Large intestine (tissue), 3 donors: ENCODE data around the gene TTN. TPM values are rescaled to one million over a fixed set of nuclear protein-coding genes. Genes with fewer than 3 reads are reported as not detected.

ENCODE experiments used
- DNase-seq, 2 donors: peaks; one replicate each; pipeline versions ENCODE4 v3.0.0 to v3.0.0-alpha.2; 2013
- H3K27ac ChIP-seq: one replicate; pipeline ENCODE4 v1.5.1; 2013; ENCODE audit warnings: low read length
- H3K27me3 ChIP-seq: 2 replicates; pipeline ENCODE4 v1.6.1; 2013; ENCODE audit warnings: low read length; ENCODE audit not compliant: control insufficient read depth, insufficient read depth
- H3K36me3 ChIP-seq: 2 replicates; pipeline ENCODE4 v1.6.1; 2013; ENCODE audit warnings: low read length; ENCODE audit not compliant: control insufficient read depth, insufficient read depth
- H3K4me1 ChIP-seq: one replicate; pipeline ENCODE4 v1.6.1; 2013; ENCODE audit warnings: low read length; ENCODE audit not compliant: control insufficient read depth, insufficient read depth
- H3K4me3 ChIP-seq: one replicate; pipeline ENCODE4 v1.5.1; 2013; ENCODE audit warnings: low read length
- H3K9me3 ChIP-seq: one replicate; pipeline ENCODE4 v1.6.1; 2013; ENCODE audit warnings: mild to moderate bottlenecking, low read depth, low read length, moderate library complexity; ENCODE audit not compliant: control insufficient read depth
- WGBS: methylation state at CpG from one replicate; pipeline ENCODE4 v1.1.5; 2013; ENCODE audit warnings: low lambda C conversion rate; ENCODE audit not compliant: insufficient coverage; 5-methylcytosine and 5-hydroxymethylcytosine counted together
- polyA plus RNA-seq: library from polyadenylated mRNA; unstranded; fragments of 120-200 nt; gene quantifications from one replicate; pipeline ENCODE4 v1.2.1, GENCODE V29; 2013

The TTN gene
- polyA plus RNA-seq, 1 donor: 0.90 TPM

- H3K27ac ChIP-seq: peak overlapping the region; percentile 94
- H3K9me3 ChIP-seq: no peaks in the 10 kb centered on the region
- H3K27me3 ChIP-seq: no peaks in the 10 kb centered on the region
- H3K36me3 ChIP-seq: no peaks in the 10 kb centered on the region
- peaks cover 20% of the 10 kb centered on the region for H3K4me1 ChIP-seq
- 0% methylated on average over 1 of the region's 3 CpGs for WGBS
- peak overlapping the region; percentile 70 for H3K4me3 ChIP-seq
- DNase-seq: peak in 1 of 2 donors; percentile 18
Observed at GRCh38 chr2:178477443-178478129, 329.6 kb downstream of the TTN start.

- no peaks in the 10 kb centered on the region for H3K9me3 ChIP-seq
- no peak overlapping the region for H3K4me3 ChIP-seq
- H3K27ac ChIP-seq: no peak overlapping the region
- H3K36me3 ChIP-seq: no peaks in the 10 kb centered on the region
- peaks cover 10% of the 10 kb centered on the region for H3K4me1 ChIP-seq
- no peaks in the 10 kb centered on the region for H3K27me3 ChIP-seq
- DNase-seq: no peak
Observed at GRCh38 chr2:178476477-178476876, 330.7 kb downstream of the TTN start.

Other genes with a start within 250 kb of the TTN start
- 0.70 TPM for gene CCDC141, start 242.7 kb upstream of the TTN start, polyA plus RNA-seq